Osteocyte (in vitro differentiated cells): ENCODE data around the gene SMAD9. TPM values are rescaled to one million over a fixed set of nuclear protein-coding genes. Genes with fewer than 3 reads are reported as not detected.

Experiments
- DNase-seq: peaks from one replicate; pipeline ENCODE4 v3.0.0; 2021; ENCODE audit warnings: mixed read lengths; ENCODE audit not compliant: unreplicated experiment; ENCODE audit errors: extremely low spot score
- H3K27ac Mint-ChIP-seq: one replicate; pipeline ENCODE4 v1.8.0; 2021; ENCODE audit warnings: mild to moderate bottlenecking, mixed read lengths; ENCODE audit not compliant: unreplicated experiment
- H3K27me3 Mint-ChIP-seq: one replicate; pipeline ENCODE4 v1.8.0; 2021; ENCODE audit warnings: mixed read lengths; ENCODE audit not compliant: unreplicated experiment
- H3K36me3 Mint-ChIP-seq: one replicate; pipeline ENCODE4 v1.8.0; 2021; ENCODE audit warnings: mixed read lengths; ENCODE audit not compliant: unreplicated experiment
- H3K4me1 Mint-ChIP-seq: one replicate; pipeline ENCODE4 v1.8.0; 2021; ENCODE audit warnings: mixed read lengths; ENCODE audit not compliant: unreplicated experiment
- H3K4me3 Mint-ChIP-seq: one replicate; pipeline ENCODE4 v1.8.0; 2021; ENCODE audit warnings: mild to moderate bottlenecking, moderate library complexity, mixed read lengths; ENCODE audit not compliant: unreplicated experiment
- H3K9me3 Mint-ChIP-seq: one replicate; pipeline ENCODE4 v1.8.0; 2021; ENCODE audit warnings: mixed read lengths; ENCODE audit not compliant: unreplicated experiment
- total RNA-seq: library from RNA; stranded (reverse); gene quantifications from 2 replicates; pipeline ENCODE4 v1.2.1, GENCODE V29; 2021
- TF ChIP-seq, protein P1 (sequence below): fragments of 200-600 bp; sonication (generic); IDR thresholded peaks from 2 replicates; pipeline ENCODE4 v1.5.0; 2021; ENCODE audit warnings: antibody characterized with exemption, mild to moderate bottlenecking, moderate library complexity

The SMAD9 gene
- total RNA-seq, 1 donor from 2014 or later, result 3.6 TPM

DNA sequence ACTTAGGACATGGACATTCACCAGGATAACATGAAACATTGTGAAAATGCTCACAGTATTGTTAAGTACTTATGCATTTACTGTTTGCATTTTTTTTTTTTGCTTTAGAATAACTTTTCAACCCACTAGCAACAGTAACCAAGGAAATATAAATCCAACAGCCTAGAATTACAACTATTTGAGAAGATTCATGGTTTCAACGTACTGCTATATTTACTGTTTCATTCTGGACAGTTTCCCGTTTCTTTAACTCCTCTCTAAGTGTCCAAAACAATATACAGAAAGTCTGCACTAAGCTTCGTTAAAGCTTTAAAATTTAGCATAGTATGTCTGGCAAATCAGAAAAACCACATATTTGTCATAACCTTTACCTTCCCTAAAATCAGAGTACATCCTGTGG lies 2.7 kb downstream of the SMAD9 start:
- no peak for DNase-seq
- Mint-ChIP-seq H3K4me1 (peaks cover 16% of the 10 kb centered on the region), H3K36me3 (no peaks in the 10 kb centered on the region), H3K9me3 (no peaks in the 10 kb centered on the region), H3K27ac (no peak overlapping the region), H3K4me3 (no peak overlapping the region), H3K27me3 (no peaks in the 10 kb centered on the region)
- TF ChIP-seq, protein P1, sequence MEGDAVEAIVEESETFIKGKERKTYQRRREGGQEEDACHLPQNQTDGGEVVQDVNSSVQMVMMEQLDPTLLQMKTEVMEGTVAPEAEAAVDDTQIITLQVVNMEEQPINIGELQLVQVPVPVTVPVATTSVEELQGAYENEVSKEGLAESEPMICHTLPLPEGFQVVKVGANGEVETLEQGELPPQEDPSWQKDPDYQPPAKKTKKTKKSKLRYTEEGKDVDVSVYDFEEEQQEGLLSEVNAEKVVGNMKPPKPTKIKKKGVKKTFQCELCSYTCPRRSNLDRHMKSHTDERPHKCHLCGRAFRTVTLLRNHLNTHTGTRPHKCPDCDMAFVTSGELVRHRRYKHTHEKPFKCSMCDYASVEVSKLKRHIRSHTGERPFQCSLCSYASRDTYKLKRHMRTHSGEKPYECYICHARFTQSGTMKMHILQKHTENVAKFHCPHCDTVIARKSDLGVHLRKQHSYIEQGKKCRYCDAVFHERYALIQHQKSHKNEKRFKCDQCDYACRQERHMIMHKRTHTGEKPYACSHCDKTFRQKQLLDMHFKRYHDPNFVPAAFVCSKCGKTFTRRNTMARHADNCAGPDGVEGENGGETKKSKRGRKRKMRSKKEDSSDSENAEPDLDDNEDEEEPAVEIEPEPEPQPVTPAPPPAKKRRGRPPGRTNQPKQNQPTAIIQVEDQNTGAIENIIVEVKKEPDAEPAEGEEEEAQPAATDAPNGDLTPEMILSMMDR, result no peak

DNA sequence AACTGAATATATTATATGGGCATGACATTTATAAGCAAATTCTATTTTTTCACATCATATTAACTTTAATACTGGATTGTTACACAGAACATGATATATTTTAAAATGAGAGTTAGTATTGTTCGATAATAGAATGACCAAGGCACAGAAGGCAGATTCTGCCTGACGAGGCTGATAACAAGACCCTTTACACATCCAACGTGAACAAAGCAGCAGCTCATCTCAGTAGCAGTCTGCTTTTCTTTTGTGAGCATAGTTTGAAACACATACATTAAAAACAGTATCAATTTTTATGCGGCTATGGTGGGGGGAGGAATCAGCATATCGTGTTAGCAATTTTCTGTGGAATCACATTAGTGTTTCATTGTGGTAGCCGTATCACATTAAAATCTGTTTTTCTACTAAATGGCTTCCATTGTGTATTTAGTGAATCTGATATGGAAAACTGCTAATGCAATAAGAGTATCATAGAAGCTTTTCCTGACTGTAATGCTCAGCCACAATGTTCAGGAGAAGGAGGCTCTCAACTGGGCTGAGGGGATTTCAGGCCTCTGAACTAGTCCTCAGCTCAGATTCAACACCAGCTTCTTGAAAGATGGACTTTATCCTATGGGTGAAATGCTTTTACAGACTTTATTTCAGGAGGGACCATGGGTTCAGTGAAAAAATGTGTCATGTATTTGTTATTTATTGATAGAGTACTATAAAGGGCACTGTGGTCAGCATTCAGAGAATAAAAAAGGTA lies 4.0 kb downstream of the SMAD9 start:
- no peaks in the 10 kb centered on the region for H3K36me3 Mint-ChIP-seq
- TF ChIP-seq, protein P1, result no peak
- no peak for DNase-seq
- H3K4me3 Mint-ChIP-seq, result no peak overlapping the region
- no peaks in the 10 kb centered on the region for H3K27me3 Mint-ChIP-seq
- no peaks in the 10 kb centered on the region for H3K9me3 Mint-ChIP-seq
- peaks cover 16% of the 10 kb centered on the region for H3K4me1 Mint-ChIP-seq
- no peak overlapping the region for H3K27ac Mint-ChIP-seq

DNA sequence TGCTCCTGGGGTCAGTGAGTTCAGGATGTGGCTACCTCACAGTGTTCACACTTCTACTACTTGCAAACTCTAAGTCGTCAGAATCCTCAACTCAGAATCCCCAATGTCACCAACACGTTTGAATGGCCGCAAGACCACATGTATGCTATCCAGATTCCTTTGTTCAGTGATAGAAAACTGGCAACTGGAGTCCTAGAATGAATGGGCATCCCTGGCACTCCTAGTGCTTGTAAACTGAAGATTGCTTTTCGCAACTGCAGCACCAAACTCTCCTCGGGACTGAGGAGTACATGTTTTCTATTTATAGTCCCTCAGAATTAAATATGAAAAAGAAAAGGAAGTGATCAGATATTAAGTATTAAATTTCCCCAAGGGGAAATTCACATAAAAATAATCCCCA lies 4.9 kb downstream of the SMAD9 start:
- TF ChIP-seq, protein P1, result no peak
- DNase-seq, result no peak
- Mint-ChIP-seq H3K4me1 (peaks cover 17% of the 10 kb centered on the region), H3K9me3 (no peaks in the 10 kb centered on the region), H3K36me3 (no peaks in the 10 kb centered on the region), H3K27ac (no peak overlapping the region), H3K4me3 (no peak overlapping the region), H3K27me3 (no peaks in the 10 kb centered on the region)

DNA sequence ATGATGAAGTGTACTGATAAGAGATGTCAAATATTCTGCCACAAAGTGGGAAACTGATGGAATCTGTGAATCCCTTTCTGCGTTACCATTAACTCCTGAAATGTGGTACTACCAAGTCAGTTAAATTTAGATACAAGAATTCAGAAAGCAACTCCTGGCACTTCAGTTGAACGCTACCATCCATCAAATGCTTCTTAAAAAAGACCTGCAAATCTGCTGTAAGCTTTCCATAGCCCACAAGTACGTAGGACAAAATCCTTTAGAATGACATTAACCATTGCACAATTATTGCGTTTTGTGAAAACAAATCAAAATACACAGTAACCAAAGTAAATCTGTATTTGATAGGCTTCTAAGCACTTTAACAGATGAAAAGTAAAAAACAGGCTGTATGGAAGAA lies 5.4 kb downstream of the SMAD9 start:
- Mint-ChIP-seq H3K4me3 (no peak overlapping the region), H3K27me3 (no peaks in the 10 kb centered on the region), H3K36me3 (no peaks in the 10 kb centered on the region), H3K4me1 (peaks cover 17% of the 10 kb centered on the region), H3K9me3 (no peaks in the 10 kb centered on the region), H3K27ac (no peak overlapping the region)
- TF ChIP-seq, protein P1, result no peak
- no peak for DNase-seq

DNA sequence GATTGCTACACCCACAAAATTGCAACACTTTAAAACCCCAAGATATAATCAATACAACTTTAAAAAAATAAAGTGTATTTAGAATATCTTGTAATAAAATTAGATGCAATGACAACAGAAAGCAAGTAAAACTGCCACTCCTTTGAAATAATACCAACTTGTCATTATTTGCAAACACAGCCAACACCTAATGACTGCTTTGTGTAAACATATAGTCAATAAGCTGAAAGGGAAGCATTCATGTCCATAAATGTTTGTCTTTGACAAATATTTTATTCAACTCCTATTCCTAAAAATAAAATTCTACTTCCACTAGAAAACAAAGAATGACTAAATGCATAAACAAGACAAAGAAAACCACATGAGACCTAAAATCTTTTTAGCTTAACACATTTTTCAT lies 6.6 kb downstream of the SMAD9 start:
- no peaks in the 10 kb centered on the region for H3K9me3 Mint-ChIP-seq
- no peaks in the 10 kb centered on the region for H3K36me3 Mint-ChIP-seq
- H3K27me3 Mint-ChIP-seq, result no peaks in the 10 kb centered on the region
- TF ChIP-seq, protein P1, result no peak
- H3K27ac Mint-ChIP-seq, result no peak overlapping the region
- peaks cover 8% of the 10 kb centered on the region for H3K4me1 Mint-ChIP-seq
- DNase-seq, result no peak
- H3K4me3 Mint-ChIP-seq, result no peak overlapping the region
